SK-N-SH treated with all-trans-retinoic acid at 6 μM for 48 hours (cell line): Measurements from ENCODE around the gene KLK8.

Source experiments
- ATAC-seq: fragments of 200-7000 bp; cut with Tn5 transposase; 3 replicates; pipeline ENCODE4 v1.9.1; 2020; ENCODE audit warnings: mild to moderate bottlenecking, moderate library complexity
- ARNTL ChIP-seq: fragments of 450-650 bp; formaldehyde crosslinking; IDR thresholded peaks from 2 replicates; pipeline ENCODE4 v1.5.0; 2020; ENCODE audit warnings: low read depth, mild to moderate bottlenecking, moderate library complexity, borderline replicate concordance
- BACH2 ChIP-seq: fragments of 250-450 bp; sonication (Bioruptor Pico); IDR thresholded peaks from 2 replicates; pipeline ENCODE4 v1.9.0; 2021; ENCODE audit warnings: mild to moderate bottlenecking, borderline replicate concordance
- CREB5 ChIP-seq: fragments of 250-450 bp; sonication (Bioruptor Pico); IDR thresholded peaks from 2 replicates; pipeline ENCODE4 v1.5.1; 2020; ENCODE audit warnings: low read depth, mild to moderate bottlenecking, moderate library complexity
- CSDC2 ChIP-seq: fragments of 250-450 bp; sonication (Bioruptor Pico); IDR thresholded peaks from 2 replicates; pipeline ENCODE4 v1.5.0; 2020; ENCODE audit warnings: mild to moderate bottlenecking, moderate library complexity
- CSRNP3 ChIP-seq: fragments of 250-450 bp; sonication (Bioruptor Pico); IDR thresholded peaks from 2 replicates; pipeline ENCODE4 v1.5.1; 2021; ENCODE audit warnings: mild to moderate bottlenecking, moderate library complexity
- ESRRG ChIP-seq: fragments of 250-450 bp; sonication (Bioruptor Pico); IDR thresholded peaks from 2 replicates; pipeline ENCODE4 v1.6.1; 2021; ENCODE audit warnings: mild to moderate bottlenecking
- GLIS3 ChIP-seq: fragments of 250-450 bp; sonication (Bioruptor Pico); IDR thresholded peaks from 2 replicates; pipeline ENCODE4 v1.5.0; 2020; ENCODE audit warnings: mild to moderate bottlenecking, moderate library complexity
- OSR1 ChIP-seq: fragments of 250-450 bp; sonication (Bioruptor Pico); IDR thresholded peaks from 2 replicates; pipeline ENCODE4 v1.8.0; 2022; ENCODE audit warnings: moderate library complexity, mild to moderate bottlenecking, inconsistent platforms
- POU6F1 ChIP-seq: fragments of 250-450 bp; sonication (Bioruptor Pico); IDR thresholded peaks from 2 replicates; pipeline ENCODE4 v1.8.0; 2021; ENCODE audit warnings: low read depth, mild to moderate bottlenecking, moderate library complexity, borderline replicate concordance
- PPARA ChIP-seq: fragments of 250-450 bp; sonication (Bioruptor Pico); IDR thresholded peaks from 2 replicates; pipeline ENCODE4 v1.5.0; 2020; ENCODE audit warnings: mild to moderate bottlenecking, borderline replicate concordance
- RARB ChIP-seq: fragments of 250-450 bp; sonication (Bioruptor Pico); IDR thresholded peaks from 2 replicates; pipeline ENCODE4 v1.8.0; 2021; ENCODE audit warnings: mild to moderate bottlenecking, moderate library complexity
- TCF4 ChIP-seq: fragments of 250-450 bp; sonication (Bioruptor Pico); IDR thresholded peaks from 2 replicates; pipeline ENCODE4 v1.8.0; 2021; ENCODE audit warnings: mild to moderate bottlenecking, moderate library complexity, borderline replicate concordance
- TOX ChIP-seq: fragments of 250-450 bp; sonication (Bioruptor Pico); IDR thresholded peaks from 2 replicates; pipeline ENCODE4 v1.8.0; 2021; ENCODE audit warnings: mild to moderate bottlenecking, moderate library complexity, borderline replicate concordance
- TSHZ2 ChIP-seq: fragments of 250-450 bp; sonication (Bioruptor Pico); IDR thresholded peaks from 2 replicates; pipeline ENCODE4 v1.5.0; 2020; ENCODE audit warnings: mild to moderate bottlenecking, moderate library complexity
- ZFP3 ChIP-seq: fragments of 250-450 bp; sonication (Bioruptor Pico); IDR thresholded peaks from 2 replicates; pipeline ENCODE4 v1.5.0; 2020; ENCODE audit warnings: mild to moderate bottlenecking, moderate library complexity
- ZFP30 ChIP-seq: fragments of 450-650 bp; formaldehyde crosslinking; IDR thresholded peaks from 2 replicates; pipeline ENCODE4 v1.5.0; 2022; ENCODE audit warnings: mild to moderate bottlenecking, moderate library complexity
- ZNF565 ChIP-seq: fragments of 450-650 bp; formaldehyde crosslinking; conservative IDR thresholded peaks from 2 replicates; pipeline ENCODE4 v1.5.0; 2020; ENCODE audit warnings: low read depth, mild to moderate bottlenecking, moderate library complexity
- ZNF70 ChIP-seq: fragments of 450-650 bp; formaldehyde crosslinking; IDR thresholded peaks from 2 replicates; pipeline ENCODE4 v1.5.0; 2020; ENCODE audit warnings: mild to moderate bottlenecking, moderate library complexity
- ZNF8 ChIP-seq: fragments of 450-650 bp; formaldehyde crosslinking; IDR thresholded peaks from 2 replicates; pipeline ENCODE4 v1.5.0; 2020; ENCODE audit warnings: mild to moderate bottlenecking, moderate library complexity

KLK8 gene

GRCh38 chr19:51022526-51022925 lies 21.1 kb upstream of the KLK8 start:
- TF ChIP-seq BACH2 (no peak), ESRRG (CRISPR knock-in tag) (no peak), ZNF565 (CRISPR knock-in tag) (no peak), POU6F1 (CRISPR knock-in tag) (no peak), OSR1 (CRISPR knock-in tag) (no peak), RARB (CRISPR knock-in tag) (no peak), ARNTL (CRISPR knock-in tag) (no peak), CREB5 (no peak), ZNF70 (no peak), ZFP30 (CRISPR knock-in tag) (no peak), CSRNP3 (no peak), GLIS3 (CRISPR knock-in tag) (no peak), PPARA (CRISPR knock-in tag) (no peak), ZNF8 (CRISPR knock-in tag) (no peak), TCF4 (CRISPR knock-in tag) (no peak)
- no peak for ATAC-seq

GRCh38 chr19:51020988-51021651 lies 19.7 kb upstream of the KLK8 start:
- no peak for TF ChIP-seq BACH2
- TF ChIP-seq GLIS3 (CRISPR knock-in tag) = no peak
- TF ChIP-seq CREB5 = no peak
- no peak for TF ChIP-seq PPARA (CRISPR knock-in tag)
- TF ChIP-seq ZFP3 (CRISPR knock-in tag) = no peak
- no peak for TF ChIP-seq TSHZ2 (CRISPR knock-in tag)
- no peak for TF ChIP-seq ZFP30 (CRISPR knock-in tag)
- no peak for TF ChIP-seq ZNF565 (CRISPR knock-in tag)
- TF ChIP-seq CSDC2 (CRISPR knock-in tag) = no peak
- no peak for TF ChIP-seq TOX (CRISPR knock-in tag)
- TF ChIP-seq, all 23 proteins: peak for 0
- peak; percentile 69 for ATAC-seq

GRCh38 chr19:51019544-51019925 lies 18.1 kb upstream of the KLK8 start, which contains the start of gene KLK10:
KLK10 (minus strand) TSS chr19:51019709; CDS start chr19:51019130, 579 bp downstream.
- no peak for ATAC-seq
- TF ChIP-seq ZFP3 (CRISPR knock-in tag) (no peak), ARNTL (CRISPR knock-in tag) (no peak)
